HL-60/S4 treated with retinoic acid at 250 ng/mL for 4 days and 3 days (cell line): Measurements from ENCODE around the gene ZNF343.

Source experiments
- in situ Hi-C: fragments of 300-500 bp; cut with MboI; formaldehyde crosslinking; loops from 2 replicates; pipeline ENCODE4 v1.7.0; 2022; ENCODE audit warnings: low sequenced_read_pairs

The ZNF343 gene

DNA sequence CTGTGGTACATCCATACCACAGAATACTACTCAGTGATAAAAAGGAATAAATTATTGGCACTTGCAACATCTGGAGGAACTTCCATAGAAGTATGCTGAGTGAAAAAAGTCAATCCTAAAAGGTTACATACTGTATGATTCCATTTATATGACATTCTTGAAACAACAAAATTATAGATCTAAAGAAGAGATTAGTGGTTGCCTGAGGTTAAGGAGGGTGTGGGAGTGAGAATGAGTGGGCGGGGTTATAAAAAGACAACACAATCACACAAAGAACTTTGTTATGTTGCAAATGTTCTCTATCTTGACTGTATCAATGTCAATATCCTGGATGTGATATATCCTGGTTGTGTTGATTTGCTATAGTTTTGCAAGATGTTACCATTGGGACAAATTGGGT, 59.3 kb downstream of the ZNF343 start:
- in situ Hi-C loops = no loop called here

DNA sequence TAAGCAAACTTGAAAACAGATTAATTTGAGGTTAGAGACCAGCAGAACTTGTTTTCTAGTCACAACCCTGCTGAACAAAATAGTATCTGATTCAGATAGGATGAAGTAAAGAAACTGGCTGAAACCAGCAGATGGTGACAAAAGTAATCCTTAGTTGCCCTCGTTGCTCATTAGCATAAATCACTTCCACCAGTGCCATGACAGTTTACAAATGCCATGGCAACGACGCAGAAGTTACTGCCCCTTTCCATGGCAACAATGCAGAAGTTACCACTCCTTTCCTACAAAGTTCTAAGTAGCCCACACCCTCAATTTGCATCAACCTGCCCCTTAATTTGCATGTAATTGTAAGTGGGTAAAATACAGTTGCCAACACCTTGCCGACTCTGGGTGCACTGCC, 61.9 kb downstream of the ZNF343 start:
- in situ Hi-C loops = no loop called here
